ENCODE measurements around the gene RHBDF2. TPM values are rescaled to one million over a fixed set of nuclear protein-coding genes. Genes with fewer than 3 reads are reported as not detected.
A peak's percentile ranks its signal among the peaks of the same experiment; 100 is the strongest.

RHBDF2 gene
- total and polyA plus RNA-seq, 2 donors (not counting 3 experiments of a cell fraction or from before 2014, with no cell fraction given): 25.5 to 38.5 TPM

- FAIRE-seq: no peak
- Histone ChIP-seq H2AFZ (ENCODE audit: low read depth, low read length) (no peak overlapping the region), H3K9me1 (replicated peaks; ENCODE audit: control insufficient read depth, extremely low read depth, insufficient read depth, low read length) (no peaks in the 10 kb centered on the region), H3K27me3 (ENCODE audit: control insufficient read depth in 2 of 2, insufficient read depth in 2 of 2, low read length in 2 of 2) (no peaks in the 10 kb centered on the region), H3K4me1 (ENCODE audit: control insufficient read depth, extremely low read depth, insufficient read depth, low read length) (peaks cover 36% of the 10 kb centered on the region), H3K9ac (replicated peaks; ENCODE audit: extremely low read depth, insufficient read depth, low read length) (no peak overlapping the region), H3K4me3 (replicated peaks in 1 of 3; ENCODE audit: insufficient read depth in 1 of 3, low read depth in 1 of 3, low read length in 3 of 3) (no peak overlapping the region), H3K79me2 (ENCODE audit: control insufficient read depth, insufficient read depth, low read length) (peaks cover 19% of the 10 kb centered on the region), H3K9me3 (replicated peaks; ENCODE audit: control insufficient read depth, insufficient read depth, low read length) (no peaks in the 10 kb centered on the region), H4K20me1 (replicated peaks; ENCODE audit: control insufficient read depth, extremely low read depth, insufficient read depth, low read length) (no peaks in the 10 kb centered on the region), H3K4me2 (ENCODE audit: insufficient read depth, low read length) (peak overlapping the region; percentile 68), H3K27ac (ENCODE audit: insufficient read depth, low read depth, low read length) (peak overlapping the region; percentile 93), H3K36me3 (ENCODE audit: control insufficient read depth in 2 of 2, extremely low read depth in 1 of 2, insufficient read depth in 2 of 2, low read length in 2 of 2) (no peaks in the 10 kb centered on the region)
- no TSS peak for BruUV-seq (replicated peaks)
- CTCF ChIA-PET: interaction anchor here (0.6 to 3.0 kb wide), 10 partner anchors 8 to 102 kb away, joined by 3 to 20 read pairs (median 3); partner anchors contain the start of gene AANAT
- no peak for DNase-seq (ENCODE audit: low read depth, low spot score)
- no peak for TF ChIP-seq MYC (IDR thresholded peaks at IDR 0.05; ENCODE audit: low read depth, low read length)
- no peak for TF ChIP-seq GATA2 (IDR thresholded peaks at IDR 0.05; ENCODE audit: insufficient read depth, insufficient read length, low read depth, low read length)
- TF ChIP-seq POLR2A (IDR thresholded peaks at IDR 0.05; ENCODE audit: low read depth, low read length): no peak
- no peak for TF ChIP-seq POLR2AphosphoS5 (IDR thresholded peaks at IDR 0.05; ENCODE audit: insufficient read depth, low read depth, low read length)
- TF ChIP-seq JUN (IDR thresholded peaks at IDR 0.05; ENCODE audit: borderline replicate concordance, insufficient read depth, insufficient read length, low read depth): no peak
- no peak for TF ChIP-seq CTCF (IDR thresholded peaks at IDR 0.05; ENCODE audit: extremely low read depth in 1 of 2, insufficient read depth in 1 of 2, low read depth in 1 of 2, low read length in 2 of 2)
- TF ChIP-seq FOS (IDR thresholded peaks at IDR 0.05; ENCODE audit: borderline replicate concordance, insufficient read depth, low read length): no peak
- no peak for TF ChIP-seq EZH2 (IDR thresholded peaks at IDR 0.05; ENCODE audit: borderline replicate concordance, low read depth, low read length, severe bottlenecking)
- no peak for TF ChIP-seq MAX (IDR thresholded peaks at IDR 0.05; ENCODE audit: insufficient read depth, insufficient read length)
- intact Hi-C loops (cut with micrococcal nuclease) (no loop called here), dilution Hi-C loops (cut with MboI; ENCODE audit: extremely low pct_ligation_motif_present, low sequenced_read_pairs) (no loop called here)
- POLR2A ChIA-PET: interaction anchor here (0.5 kb wide), 1 partner anchor 812 kb away, joined by 3 read pairs; no protein-coding TSS in a partner anchor
Observed at GRCh38 chr17:76499267-76499667, 2.0 kb downstream of the RHBDF2 start.
